KBM-7 (cell line): ENCODE data around the gene HEATR5A.
"Not testable (repeated sequence)": the region's sequence is repeated elsewhere in the genome, so short reads cannot be mapped to it uniquely, and the experiment has no call there.

Experiments
- DNase-seq: peaks from one replicate; pipeline ENCODE4 v3.0.0-alpha.2; 2015
- in situ Hi-C: fragments of 300-500 bp; cut with MboI; formaldehyde crosslinking; loops from 2 replicates; pipeline ENCODE4 v1.14.3; 2020; ENCODE audit warnings: low sequenced_read_pairs, low pct_unique_long_range_greater_than_20kb, mixed read lengths

Gene HEATR5A

DNA sequence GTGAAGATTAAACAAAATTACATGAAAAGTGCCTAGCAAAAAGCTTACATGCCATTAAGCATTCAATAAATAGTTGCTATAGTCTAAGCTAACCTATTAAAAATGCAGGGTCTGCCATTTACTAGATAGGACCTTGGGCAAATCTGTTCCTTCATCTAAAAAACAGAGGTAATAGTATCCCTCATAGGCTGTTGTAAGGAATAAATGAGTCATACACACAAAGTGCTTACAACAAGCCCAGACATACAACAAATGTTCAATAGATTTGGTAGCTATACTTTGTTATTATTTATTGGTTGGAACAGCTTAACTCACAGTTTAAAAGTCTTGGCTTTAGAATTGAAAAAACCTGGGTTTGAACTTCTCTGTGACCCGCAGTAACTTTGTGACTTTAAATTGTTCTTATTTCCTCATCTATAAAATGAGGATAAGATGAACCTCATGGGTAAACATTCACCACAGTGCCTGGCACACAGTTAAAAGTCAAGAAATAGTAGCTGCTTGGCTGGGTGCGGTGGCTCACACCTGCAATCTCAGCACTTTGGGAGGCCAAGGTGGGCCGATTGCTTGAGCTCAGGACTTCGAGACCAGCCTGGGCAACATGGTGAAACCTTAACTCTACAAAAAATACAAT lies 24.7 kb downstream of the HEATR5A start:
- DNase-seq: no peak
- in situ Hi-C loops: no loop called here

DNA sequence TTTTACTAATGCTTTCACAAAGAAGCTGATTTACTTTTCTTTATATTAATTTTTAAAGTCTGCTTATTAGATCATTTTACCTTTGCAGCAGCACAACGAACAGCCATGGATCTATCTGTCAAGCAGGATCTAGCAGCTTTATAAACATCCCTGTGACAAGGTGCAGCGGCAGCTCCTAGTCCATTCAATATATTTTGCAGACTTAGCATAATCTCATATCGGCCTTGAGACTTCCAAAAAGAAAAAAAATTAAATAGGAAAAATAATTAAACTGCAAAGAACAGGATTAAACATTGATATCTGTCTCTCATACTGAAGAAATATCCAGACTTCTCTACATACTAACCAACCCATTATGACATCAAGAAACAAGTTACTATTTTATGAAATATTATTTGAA lies 25.2 kb downstream of the HEATR5A start:
- in situ Hi-C loops: no loop called here
- no peak for DNase-seq

DNA sequence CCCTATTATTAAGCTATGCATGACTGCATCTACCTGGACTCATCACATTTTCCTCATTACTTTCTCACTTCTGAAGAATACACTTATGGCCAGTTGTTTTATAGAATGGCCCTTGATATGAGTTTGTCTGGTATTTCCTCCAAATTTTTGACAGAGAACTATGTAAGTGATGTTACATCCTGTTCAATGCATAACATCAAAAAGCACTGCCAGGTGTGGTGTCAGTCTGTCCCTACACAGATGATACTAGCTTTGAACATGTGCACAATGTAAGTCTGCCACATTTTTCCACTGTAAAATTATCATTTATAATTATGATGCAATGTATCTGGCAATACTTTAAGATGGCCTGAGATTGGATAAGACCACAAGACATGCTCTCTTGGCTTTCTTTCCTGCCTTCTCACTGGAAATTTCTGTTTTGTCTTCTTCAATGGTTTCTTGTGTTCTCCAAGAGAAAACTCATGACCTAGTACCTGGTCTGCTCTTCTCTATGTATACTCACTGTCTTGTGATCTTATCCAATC lies 28.3 kb downstream of the HEATR5A start:
- no peak for DNase-seq
- in situ Hi-C loops: no loop called here

DNA sequence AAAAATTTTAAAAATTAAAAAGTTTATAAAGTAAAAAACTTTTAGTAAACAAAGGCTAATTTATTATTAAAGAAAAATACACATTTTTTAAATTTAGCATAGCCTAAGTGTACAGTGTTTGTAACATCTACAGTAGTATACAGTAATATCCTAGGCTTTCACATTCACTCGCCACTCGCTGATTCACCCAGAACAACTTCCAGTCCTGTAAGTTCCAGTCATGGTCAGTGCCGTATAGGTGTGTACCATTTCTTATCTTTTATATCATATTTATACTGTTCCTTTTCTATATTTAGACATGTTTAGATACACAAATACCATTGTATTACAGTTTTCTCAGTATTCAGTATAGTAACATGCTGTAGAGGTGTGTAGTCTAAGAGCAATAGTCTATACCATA lies 28.9 kb downstream of the HEATR5A start:
- in situ Hi-C loops: no loop called here
- DNase-seq: no peak

DNA sequence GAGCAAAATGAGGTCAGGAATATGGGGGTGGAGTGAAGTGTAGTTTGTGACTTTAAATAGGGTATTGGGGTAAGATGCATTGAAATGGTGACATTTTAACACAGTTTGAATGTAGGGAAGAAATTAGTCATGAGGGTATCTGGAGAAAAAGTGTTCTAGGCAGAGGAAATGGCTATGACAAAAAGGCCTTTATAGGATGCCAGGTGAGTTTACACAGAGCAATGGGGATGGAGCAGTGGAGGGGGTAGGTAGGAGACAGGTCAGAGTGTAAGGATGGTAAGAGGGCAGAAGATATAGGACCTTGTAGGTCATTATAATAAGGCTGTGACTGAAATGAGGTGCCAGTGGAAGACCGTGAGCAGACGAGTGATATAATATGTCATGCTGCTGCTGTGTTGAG lies 30.4 kb downstream of the HEATR5A start:
- no peak for DNase-seq
- in situ Hi-C loops: no loop called here

DNA sequence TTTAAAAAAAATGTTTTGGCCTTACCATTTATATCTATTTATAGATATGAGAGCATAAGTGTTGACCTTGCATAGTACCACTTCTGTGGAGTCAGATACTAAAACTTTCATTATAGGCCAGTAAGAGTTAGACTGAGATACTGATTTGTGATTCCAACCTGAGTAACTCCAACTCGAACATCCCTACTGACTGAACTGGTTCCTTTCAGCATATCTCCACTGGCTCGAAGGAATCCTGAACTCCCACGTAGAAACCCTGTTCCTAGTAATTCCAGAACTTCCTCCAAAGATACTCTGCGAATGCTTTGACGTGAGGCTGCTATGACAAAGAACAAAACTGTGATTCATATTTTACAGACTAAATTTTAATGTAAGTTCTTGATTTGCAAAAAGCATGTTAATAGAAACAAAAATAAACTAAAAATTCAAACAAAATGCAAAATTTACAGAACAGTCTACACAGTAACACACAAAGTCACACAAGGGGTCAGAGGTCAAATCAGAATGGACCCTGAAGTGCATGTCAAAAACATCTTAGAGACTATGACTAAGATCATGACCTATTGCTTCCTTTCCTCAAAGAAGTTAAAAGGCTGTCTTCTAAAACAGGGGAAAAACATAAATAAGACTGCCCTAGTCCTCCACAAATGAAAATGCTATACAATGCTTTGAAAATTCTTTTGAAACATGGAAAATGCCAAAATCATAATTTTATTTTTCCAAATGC lies 31.5 kb downstream of the HEATR5A start:
- in situ Hi-C loops: no loop called here
- no peak for DNase-seq

DNA sequence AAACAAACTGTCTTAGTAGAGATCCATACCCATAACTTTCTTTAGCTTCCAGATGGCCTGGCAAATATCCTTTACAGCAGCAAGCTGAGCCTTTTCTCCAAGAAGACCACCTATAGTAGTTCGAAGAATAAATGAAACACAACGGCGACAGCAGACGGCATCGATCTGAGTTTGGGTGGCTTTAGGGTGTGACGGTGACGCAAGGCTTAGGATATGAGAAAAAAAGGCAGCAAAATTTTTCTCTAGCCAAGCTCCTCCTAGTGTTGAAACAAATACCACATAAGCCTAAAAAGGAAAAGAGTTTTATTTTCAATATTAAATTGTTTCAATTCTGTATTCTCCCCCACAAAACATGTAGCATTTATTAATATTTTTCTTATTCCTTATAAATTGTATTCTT lies 33.3 kb downstream of the HEATR5A start:
- DNase-seq: no peak
- in situ Hi-C loops: no loop called here

DNA sequence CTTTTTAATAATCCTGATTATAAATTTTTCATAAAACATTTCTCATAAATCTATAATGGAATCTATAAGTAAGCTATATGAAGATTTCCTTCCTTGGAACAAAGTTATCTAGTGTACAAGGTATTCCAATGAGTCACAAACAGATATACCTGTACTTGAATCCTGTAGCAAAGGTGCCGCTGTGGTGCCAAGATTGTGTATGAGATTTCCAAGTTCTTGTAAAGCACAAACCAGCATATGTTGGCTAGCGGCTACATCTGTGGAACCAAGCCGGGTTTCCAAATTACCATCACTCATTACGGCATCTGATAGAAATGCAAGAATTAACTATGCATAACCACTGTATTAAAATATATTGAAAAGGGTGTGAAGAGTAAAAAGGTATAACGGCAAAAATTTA lies 34.1 kb downstream of the HEATR5A start:
- in situ Hi-C loops: no loop called here
- no peak for DNase-seq

DNA sequence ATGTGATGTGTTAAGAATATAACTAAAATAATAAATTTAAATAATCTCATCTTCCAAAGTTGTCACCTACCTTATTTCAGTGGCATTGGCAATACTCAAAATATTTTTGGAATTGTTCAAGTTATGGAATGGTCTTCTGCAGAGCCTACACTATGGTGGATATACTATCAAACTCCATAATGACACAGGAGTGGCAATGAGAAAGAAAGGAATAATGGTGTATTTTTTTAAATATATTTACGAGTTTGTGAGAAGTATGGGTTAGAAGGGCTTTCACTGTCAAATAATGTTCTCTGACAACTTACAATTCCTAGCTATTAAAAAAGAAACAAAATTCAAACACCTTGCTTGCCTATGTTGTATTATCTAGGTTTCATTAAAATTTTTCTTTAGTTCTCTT lies 38.1 kb downstream of the HEATR5A start:
- in situ Hi-C loops: no loop called here
- DNase-seq: no peak

DNA sequence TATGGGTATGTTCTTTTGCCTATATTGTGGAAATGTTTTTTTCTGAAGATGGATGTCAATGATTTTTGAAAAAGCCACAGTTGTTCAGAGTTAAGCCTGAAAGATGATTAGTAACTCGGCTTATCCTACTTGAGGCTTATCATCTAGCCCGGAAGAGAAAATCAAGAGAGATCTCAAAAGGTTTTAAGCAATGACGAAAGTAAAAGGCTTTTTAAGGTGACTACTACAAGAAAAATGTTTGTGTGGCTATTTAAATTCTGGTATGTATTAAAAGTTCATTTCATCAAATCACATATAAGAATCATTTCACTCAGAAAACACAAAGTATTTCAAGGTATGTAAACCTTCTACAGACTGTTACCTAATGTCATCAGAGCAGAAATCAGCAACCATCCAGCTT lies 40.2 kb downstream of the HEATR5A start:
- in situ Hi-C loops: no loop called here
- DNase-seq: no peak

DNA sequence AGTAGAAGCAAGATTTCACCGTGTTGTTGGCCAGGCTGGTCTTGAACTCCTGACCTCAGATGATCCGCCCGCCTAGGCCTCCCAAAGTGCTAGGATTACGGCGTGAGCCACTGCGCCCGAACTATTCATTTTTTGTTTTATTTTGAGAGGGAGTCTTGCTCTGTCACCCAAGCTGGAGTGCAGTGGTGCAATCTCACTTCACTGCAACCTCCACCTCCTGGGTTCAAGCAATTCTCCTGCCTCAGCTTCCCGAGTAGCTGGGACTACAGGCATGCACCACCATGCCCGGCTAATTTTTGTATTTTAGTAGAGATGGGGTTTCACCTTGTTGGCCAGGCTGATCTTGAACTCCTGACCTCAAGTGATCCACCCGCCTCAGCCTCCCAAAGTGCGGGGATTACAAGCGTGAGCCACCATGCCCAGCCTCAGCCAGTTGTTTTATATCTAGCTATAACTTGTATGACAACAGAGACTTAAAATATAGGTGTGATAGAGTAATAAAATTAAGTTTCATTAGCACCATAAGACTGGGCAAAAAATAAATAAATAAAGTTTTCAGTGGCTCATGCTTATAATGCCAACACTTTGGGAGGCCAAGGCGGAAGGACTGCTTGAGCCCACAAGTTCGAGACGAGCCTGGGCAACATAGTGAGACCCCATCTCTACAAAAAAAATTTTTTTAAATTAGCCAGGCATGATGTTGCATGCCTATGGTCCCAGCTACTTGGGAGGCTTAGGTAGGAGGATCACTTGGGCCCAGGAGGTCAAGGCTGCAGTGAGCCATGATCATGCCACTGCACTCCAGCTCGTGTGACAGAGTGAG lies 41.0 kb downstream of the HEATR5A start:
- DNase-seq, in situ Hi-C loops: not testable (repeated sequence)

DNA sequence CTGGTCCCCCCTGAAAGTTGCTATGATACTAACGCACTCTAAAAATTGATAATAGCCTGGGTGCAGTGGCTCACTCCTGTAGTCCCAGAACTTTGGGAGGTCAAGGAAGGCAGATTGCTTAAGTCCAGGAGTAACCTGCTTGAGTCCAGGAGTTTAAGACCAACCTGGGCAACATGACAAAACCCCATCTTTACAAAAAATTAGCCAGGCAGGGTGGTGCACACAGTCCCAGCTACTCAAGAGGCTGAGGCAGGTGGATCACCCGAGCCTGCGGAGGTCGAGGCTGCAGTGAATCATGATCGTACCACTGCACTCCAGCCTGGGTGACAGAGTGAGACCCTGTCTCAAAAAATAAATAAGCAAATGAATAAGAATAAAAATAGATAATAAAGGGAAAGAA lies 42.9 kb downstream of the HEATR5A start:
- in situ Hi-C loops: no loop called here

DNA sequence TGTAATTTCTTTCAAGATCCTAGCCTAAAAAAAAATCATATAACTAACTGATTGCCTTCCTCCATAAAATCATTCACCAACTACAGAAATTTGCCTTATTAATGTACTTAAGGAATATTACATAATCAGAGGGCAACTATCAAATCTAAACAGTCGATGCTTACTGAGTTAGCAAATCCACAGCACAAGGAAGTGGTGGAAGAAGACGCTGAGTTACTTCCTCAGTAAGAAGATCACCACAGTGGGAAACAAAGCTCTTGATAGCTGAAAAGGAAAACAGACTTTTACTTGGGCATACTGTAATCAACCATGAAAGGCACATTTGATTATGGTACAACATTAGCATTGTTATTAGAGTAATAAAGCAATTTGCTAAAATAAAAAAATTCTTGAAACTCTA lies 48.7 kb downstream of the HEATR5A start:
- in situ Hi-C loops: no loop called here
- peak; percentile 22 for DNase-seq

More for the DNA sequence above, 42.9 kb downstream of the HEATR5A start:
- DNase-seq: no peak

DNA sequence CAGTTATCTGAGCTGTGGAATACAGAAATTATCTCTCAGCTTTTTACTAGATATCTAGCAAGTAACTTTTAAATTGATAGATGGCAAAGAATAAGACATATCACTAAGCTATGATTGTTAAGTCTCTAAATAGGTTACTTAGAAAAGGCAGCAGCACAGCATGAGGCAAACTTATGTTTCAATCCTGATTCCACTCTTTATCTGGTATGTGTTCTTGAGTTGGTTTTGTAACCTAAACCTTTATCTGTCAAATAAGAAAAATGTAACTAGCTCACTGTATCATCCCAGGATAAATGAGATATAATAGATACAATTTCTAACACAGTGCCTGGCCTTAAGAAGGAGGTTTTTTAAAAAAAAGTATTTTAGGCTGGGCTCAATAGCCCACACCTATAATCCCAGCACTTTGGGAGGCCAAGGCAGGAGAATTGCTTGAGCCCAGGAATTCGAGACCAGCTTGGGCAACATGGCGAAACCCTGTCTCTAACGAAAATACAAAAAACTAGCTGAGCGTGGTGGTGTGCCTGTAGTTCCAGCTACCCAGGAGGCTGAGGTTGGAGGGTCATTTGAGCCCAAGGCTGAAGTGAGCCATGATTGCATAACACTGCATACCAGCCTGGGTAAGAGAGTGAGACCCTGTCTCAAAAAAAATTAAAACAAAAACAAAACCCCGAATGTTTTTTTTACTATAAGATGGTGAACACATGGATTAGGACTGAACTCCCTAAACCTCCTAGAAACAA lies 56.8 kb downstream of the HEATR5A start:
- in situ Hi-C loops: no loop called here
- no peak for DNase-seq

DNA sequence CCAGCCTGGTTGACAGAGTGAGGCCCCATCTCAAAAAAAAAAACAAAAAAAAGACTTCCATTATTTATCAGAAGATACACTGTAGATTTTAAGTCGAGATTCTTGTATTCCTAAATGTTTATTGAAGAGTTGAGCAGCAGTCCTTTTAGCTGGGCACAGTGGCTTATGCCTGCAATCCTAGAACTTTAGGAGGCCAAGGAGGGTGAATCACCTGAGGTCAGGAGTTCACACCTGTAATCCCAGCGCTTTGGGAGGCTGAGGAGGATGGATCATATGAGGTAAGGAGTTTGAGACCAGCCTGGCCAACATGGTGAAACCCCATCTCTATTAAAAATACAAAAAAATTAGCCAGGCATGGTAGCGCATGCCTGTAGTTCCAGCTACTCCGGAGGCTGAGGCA lies 57.6 kb downstream of the HEATR5A start:
- in situ Hi-C loops: no loop called here
- no peak for DNase-seq

DNA sequence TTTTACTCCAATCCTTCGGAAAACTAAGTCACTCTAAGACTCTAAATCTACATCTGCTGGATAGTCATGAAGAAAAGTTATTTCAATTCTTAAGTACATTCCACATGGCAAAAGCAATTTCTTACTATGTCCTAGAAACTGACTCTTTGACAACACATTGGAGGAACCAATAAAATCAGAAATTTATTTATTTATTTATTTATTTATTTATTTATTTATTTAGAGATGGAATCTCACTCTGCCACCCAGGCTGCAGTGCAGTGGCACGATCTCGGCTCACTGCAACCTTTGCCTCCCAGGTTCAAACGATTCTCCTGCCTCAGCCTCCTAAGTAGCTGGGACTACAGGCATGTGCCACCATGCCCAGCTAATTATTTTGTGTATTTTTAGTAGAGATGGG lies 58.6 kb downstream of the HEATR5A start:
- in situ Hi-C loops, DNase-seq: not testable (repeated sequence)

DNA sequence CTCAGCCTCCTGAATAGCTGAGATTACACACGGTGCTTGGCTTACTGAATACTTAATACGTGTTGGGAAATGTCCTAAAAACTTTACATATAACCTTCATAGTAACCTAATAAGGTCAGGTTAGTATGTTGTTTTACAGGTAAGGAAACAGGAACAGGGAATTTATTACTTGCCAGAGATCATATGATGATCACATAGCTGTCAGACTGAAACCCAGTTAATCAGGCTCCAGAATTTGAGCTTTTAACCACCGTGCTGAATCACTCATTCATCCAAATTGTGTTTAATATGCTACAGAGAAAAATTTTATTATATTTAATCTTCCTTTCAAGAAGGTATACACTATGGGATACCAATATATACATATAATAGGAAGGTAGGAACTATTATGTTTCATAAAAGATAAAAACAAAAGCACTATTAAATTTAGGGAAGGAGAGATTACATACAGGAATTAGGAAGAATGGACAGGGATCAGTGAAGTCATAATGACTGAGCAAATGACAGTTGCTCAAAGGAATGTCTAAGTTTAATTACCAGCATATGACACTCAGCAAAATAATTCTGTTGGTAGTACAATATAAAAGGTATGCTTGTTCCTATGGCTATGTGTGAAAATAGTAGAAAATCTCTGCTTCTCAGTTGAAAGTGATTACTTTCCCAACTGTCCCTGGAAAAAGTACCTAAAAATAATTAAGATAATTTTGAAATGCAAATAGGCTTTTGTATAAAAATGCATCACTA lies 59.3 kb downstream of the HEATR5A start:
- in situ Hi-C loops: no loop called here
- DNase-seq: no peak

DNA sequence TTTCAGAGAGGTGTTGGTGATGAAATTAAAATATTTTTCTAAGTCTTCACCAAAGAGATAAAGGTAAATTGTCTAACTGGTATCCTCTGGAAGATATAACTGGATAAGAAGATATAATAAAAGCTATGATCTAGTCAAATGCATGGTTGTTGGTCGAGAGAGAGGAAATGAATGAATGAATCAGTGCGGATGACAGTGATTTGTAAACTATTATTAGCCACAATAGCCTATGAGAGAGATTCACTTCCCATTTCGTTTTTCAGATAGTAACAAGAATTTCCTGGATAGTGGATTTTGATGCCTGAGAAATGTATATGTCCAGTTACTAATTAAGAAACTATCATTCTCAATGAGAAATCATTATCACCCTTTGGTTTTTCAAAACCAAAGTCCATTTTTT lies 63.1 kb downstream of the HEATR5A start:
- in situ Hi-C loops: no loop called here
- no peak for DNase-seq

DNA sequence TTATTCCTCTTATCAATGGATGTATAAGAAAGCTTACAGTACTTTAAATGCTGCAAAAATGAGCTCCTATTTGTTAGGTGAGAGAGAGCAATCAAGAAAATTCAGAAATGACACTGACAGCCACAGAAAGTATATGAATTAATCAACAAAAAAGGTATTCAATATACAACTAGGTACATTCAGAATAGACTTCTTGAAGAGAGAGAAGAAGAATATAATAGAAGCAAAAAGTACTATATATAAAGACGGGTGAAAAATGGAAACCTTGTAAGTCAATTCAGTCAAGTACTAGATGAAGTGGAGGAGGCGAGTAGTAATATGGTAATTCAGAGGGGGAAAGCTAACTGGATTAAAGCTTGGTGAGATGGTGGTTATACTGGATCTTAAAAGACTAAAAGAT lies 74.3 kb downstream of the HEATR5A start:
- DNase-seq: no peak

More for the DNA sequence above, 74.3 kb downstream of the HEATR5A start:
- in situ Hi-C loops: no loop called here
